ENCODE results near the gene TFAP2E.

The TFAP2E gene

DNA sequence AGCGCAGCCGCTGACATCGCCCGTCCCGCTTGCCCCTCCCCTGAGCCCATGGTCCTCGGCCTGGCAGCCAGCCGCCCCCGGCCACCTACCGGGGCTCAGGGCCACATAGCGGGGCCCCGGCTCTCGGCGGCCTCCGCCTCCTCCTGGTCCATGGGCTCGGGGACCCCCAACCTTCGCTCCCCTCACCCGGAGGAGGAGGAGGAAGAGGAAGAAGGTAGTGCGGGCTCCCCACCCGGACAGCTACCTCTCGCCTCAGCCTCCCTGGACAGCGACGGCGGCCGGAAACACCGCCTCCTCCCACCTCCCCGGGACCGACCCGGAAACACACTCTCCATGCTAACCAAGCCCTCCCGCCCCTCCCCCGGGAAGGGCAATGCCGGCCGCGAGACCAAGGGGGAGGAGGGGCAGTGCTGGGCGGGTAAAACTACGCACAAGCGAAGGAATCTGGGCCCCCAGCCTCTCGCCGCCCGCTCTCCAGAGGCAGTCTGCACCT, 15.9 kb upstream of the TFAP2E start, which contains the start of gene KIAA0319L:
KIAA0319L (minus strand) TSS at position 286 of the 493 bp plus-strand sequence. CDS start 2,912 bp downstream, outside the sequence.
- no peak for DNase-seq (ENCODE audit: low read depth)

DNA sequence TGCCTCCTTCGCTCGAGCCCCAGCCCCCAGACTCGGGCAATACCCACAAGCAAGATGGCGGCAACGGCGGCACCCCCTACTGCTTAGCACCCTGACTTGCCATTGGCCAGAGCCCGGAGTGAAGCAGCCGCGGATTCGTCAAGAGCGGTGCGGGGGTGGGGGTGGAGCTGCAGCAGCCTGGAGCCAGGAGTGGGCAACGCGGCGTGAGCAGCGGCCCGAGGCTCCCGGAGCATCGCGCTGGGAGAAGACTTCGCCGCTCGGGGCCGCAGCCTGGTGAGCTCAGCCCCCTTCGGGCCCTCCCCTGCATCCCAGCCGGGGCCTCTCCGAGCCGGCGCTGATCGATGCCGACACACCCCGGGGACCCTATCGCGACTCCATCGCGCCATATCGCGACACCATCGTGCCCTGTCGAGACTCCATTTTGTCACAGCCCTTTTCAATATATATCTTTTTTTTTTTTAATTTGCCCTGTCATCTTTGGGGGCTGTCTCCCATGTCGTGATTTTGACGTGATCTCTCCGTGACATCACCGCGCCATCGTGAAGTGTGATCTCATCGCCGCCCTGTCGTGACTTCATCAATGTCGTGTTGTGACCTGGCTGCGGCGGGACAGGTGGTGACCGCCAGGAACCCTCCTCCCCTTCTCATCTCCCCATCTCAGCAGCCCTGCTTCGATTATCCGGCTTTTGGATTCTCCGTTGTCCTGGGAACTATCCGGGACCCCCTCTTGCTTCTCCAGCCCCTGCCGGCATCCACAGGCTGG, 15.3 kb upstream of the TFAP2E start, which contains the start of gene NCDN:
NCDN (plus strand) TSS at position 189 of the 763 bp plus-strand sequence; CDS start at position 581, 392 bp downstream.
- DNase-seq (ENCODE audit: low read depth), result peak; percentile 91

DNA sequence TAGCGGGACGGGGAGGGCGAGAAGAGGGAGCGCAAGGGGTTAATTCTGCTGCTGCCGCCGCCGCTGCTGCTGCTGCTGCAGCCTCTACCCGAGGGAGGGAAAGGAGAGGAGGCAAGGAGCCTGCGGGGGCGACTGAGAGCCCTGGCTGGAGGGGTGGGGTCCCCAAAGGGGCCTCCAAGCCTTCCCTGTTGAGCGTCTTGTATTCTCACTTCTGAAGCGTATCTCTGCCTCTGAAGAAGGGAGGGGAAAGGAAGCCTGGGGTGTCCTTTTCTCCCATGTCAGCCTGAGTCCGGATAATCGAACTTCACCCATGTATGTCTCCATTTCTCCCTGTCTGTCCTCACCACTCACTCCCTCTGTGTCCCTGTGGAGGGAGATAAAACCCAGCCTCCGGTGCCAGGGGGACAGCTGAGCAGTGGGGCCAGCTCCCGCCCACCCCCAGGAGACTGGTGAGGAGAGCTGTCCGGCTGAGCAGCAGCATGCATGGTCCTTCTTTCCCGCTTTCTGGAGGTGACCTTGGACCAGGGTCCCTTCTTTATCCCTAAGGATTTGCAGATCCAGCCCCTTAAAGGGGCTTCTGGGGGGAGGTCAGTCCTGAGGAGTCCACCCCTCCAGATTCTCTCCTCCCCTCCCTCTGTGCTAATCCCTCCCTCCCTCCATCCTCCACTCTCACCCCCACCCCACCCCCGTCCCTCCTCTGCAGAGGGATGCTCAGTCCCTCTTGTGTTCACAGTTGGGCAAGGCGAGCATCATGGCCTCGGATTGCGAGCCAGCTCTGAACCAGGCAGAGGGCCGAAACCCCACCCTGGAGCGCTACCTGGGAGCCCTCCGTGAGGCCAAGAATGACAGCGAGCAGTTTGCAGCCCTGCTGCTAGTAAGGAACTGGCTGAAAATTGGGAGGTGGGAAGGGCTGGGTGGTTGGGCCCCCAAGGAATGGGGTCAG, 14.5 kb upstream of the TFAP2E start:
- DNase-seq (ENCODE audit: low read depth), result no peak

DNA sequence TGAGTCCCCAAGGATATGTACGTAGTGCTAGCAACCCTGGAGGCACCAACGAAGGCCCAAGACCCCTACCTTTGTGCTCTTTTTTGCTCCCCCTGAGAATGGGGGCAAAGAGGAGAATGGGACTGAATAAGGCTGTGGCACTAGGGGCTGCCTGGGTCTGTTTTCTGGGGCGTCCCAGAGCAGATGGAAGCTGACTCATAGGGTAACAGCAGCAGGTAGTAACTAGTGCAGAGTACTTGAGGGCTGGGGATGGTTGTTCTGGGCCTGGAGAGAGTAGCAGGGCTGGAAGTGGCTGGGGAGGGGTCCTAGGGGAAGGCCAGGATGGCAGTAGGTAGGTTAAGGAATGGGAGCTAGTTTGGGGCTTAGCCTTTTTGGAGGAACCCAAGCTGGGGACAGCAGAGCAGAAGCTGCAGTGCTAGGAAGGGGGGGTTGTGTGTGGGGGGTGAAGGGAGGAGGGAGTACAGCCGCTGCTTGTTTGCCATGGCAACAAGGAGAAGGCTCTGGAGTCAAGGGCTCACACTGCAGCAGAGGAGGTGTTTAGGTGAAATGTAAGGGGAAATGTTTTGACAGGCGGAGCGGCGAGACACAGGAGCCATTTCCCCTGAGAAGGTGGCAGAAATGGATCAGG, 13.7 kb upstream of the TFAP2E start:
- no peak for DNase-seq (ENCODE audit: low read depth)

DNA sequence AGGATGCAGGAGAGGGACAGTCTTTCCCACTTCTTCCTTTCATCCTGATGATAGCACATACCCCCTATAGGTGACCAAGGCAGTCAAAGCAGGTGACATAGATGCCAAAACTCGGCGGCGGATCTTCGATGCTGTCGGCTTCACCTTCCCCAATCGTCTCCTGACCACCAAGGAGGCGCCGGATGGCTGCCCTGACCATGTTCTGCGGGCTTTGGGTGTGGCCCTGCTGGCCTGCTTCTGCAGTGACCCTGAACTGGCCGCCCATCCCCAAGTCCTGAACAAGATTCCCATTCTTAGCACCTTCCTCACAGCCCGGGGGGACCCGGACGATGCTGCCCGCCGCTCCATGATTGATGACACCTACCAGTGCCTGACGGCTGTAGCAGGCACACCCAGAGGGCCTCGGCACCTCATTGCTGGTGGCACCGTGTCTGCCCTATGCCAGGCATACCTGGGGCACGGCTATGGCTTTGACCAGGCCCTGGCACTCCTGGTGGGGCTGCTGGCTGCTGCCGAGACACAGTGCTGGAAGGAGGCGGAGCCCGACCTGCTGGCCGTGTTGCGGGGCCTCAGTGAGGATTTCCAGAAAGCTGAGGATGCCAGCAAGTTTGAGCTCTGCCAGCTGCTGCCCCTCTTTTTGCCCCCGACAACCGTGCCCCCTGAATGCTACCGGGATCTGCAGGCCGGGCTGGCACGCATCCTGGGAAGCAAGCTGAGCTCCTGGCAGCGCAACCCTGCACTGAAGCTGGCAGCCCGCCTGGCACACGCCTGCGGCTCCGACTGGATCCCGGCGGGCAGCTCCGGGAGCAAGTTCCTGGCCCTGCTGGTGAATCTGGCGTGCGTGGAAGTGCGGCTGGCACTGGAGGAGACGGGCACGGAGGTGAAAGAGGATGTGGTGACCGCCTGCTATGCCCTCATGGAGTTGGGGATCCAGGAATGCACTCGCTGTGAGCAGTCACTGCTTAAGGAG, 12.6 kb upstream of the TFAP2E start:
- DNase-seq (ENCODE audit: low read depth), result no peak

DNA sequence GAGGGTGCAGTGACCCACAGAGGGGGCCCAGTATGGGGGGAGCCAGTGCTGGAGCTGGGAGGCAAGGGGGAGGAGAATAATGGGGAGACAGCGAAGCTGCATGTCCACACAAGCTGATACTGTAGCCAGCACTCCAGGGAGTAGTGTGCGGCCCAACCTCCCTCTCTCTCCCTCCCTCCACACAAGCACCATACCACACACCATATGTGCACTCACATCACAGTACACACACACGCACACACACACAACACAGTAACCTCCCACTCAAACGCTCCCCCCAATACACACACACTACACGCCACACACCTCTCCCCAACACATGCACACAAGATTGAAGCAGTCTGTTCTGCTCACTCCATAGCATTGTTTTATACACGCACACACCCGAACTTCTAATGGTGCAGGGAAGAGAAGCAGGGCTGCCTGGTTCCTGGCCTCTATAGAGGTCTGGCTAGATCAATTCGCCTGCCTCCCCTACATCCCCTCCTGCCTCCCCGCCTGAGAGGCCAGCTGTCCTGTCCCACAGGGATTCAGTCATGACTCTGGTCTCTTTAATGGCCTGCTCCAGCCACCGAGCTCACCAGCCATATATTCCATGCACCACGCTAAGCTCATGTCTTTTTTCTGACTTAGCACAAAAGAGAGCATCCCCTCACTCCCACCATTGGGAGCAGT, 11.7 kb upstream of the TFAP2E start:
- no peak for DNase-seq (ENCODE audit: low read depth)

DNA sequence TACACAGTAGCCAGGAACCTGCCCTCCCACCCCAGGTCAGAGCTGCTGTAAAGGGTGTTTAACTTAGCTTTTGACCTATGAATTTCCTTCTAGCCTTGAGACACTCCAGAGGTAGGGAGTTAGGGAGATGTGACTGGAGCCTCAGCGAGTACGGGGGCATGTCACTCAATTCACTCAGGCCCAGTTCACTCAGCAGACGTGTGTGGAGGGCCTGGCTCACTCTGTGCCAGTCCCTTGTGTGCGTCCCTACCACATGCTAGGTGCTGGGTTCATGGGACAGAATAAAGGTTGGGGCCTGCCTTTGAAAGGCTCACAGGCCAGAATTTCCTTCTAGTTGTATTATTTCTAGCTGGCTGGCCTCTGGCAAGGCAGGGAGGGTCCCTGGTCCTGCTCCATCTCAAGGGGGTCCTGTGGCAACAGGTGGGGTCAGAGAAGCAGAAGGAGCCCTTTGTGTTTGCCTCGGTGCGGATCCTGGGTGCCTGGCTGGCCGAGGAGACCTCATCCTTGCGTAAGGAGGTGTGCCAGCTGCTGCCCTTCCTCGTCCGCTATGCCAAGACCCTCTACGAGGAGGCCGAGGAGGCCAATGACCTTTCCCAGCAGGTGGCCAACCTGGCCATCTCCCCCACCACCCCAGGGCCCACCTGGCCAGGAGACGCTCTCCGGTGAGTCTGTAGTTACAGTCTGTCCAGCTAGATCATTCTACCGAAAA, 11.0 kb upstream of the TFAP2E start:
- no peak for DNase-seq (ENCODE audit: low read depth)

DNA sequence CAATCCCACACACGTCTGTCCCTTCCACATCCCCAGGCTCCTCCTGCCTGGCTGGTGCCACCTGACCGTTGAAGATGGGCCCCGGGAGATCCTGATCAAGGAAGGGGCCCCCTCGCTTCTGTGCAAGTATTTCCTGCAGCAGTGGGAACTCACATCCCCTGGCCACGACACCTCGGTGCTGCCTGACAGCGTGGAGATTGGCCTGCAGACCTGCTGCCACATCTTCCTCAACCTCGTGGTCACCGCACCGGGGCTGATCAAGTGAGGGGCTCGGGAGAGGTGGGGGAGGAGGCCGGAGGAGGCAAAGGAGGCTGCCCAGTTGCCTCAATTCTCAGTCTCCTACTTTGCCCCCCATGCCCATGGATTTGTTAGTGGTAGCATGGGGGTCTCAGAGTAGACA, 9.9 kb upstream of the TFAP2E start:
- no peak for DNase-seq (ENCODE audit: low read depth)

DNA sequence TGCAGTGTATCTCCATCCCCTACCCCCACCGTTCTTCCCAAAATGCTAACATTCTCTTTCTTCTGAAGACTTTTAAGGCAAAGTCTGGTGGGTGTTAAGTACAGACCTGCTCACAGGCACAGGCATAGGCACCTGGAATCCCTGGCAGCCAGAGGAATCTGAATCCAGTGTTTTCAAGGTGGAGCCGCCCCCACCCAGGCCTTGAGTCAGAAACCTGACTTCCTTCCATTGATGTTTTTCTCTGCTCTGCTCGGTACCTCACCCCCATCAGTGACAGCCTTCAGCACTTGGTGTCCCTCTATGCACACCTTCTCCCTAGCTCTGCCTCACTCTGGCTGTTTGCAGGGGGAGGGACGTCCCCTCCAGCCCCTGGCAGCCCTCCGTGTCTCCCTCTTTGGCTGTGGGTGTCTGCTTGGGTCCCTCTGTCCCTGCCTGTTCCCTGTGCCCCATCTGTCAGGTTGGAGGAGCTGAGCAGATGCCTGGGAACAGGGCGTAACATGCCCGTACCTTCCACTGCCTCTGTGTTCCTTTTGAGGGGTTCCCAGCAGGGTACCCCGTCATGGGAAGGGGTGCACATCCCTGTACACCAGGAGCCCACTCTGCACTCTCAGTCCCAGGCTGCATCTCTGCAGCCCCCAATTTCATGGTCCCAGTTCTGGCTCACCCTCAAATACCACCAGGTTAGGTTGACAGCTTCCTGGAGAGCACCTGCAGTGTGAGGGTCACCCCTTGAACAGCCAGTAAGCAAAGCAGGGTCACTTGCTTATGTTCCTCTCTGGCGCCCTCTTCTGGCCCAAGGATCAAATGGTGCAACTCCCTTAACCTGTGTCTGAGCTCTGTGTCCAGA, 8.9 kb upstream of the TFAP2E start:
- peak; percentile 64 for DNase-seq (ENCODE audit: low read depth)

DNA sequence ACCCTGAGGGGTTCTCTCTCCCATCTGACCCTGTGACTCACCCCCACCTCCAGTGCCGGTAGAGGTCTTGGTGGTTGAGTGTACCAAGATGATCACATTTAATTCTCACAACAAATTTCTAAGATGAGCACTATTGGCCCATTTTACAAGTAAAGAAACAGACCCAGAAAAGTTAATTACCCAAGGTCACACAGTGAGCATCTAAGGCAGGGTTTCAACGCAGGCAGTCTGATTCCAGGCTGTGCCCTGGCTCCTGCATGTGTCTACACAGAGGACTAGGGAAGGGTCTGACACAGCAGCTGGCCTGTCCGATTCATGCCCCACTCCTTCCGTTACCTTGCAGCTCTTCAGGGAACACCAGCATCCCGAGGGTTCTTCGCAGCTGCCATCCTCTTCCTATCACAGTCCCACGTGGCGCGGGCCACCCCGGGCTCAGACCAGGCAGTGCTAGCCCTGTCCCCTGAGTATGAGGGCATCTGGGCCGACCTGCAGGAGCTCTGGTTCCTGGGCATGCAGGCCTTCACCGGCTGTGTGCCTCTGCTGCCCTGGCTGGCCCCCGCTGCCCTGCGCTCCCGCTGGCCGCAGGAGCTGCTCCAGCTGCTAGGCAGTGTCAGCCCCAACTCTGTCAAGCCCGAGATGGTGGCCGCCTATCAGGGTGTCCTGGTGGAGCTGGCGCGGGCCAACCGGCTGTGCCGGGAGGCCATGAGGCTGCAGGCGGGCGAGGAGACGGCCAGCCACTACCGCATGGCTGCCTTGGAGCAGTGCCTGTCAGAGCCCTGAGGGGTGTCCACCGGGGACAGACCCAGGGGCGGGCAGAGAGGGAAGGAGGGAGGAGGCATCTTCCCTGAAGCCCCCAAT, 8.0 kb upstream of the TFAP2E start:
- DNase-seq (ENCODE audit: low read depth), result no peak

DNA sequence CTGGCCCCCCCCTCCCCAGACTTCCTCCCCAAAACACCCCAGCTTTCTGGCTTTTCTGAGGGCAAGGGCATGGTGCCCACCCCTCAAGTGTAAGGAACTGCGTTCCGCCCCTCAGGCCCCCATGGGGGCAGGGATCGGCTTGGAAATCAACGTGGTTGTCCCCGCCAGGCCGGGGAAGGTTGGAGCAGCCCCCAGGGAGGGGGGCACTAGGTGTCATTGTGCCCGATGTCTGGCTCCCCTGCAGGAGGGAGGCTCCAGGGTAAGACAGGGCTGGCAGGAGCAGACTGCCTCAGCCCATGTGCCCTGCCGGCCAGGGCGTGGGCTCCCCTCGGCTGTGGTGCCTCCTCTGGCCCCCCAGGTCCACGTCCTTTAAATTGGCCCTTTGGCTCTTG, 7.4 kb upstream of the TFAP2E start:
- no peak for DNase-seq (ENCODE audit: low read depth)

DNA sequence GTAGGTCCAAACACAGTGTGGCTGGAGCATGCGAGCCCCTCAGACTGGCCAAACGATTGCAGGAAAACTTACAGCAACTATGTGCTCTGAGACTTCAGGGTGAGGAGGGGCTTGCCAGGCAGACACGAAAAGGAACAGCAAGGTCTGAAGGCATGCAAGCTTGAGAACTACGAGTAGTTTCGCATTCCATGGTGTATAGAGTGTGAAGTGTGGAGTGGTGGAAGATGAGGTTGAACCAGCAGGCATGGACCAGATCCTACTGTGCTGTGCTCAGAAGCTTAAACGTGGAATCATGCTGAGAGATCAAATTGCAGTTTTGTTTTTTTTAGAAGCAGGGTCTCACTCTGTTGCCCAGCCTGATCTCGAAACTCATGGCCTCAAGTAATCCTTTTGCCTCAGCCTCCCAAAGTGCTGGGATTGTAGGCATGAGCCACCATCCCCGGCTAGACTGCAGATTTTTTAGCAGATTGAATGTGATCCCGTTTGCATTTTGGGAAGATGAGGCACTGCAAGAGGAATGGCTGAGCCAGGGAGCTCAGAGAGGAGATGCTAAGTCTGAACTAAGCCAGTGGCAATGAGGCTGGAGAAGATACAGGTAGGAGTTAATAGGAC, 5.1 kb upstream of the TFAP2E start:
- no peak for DNase-seq (ENCODE audit: low read depth)

DNA sequence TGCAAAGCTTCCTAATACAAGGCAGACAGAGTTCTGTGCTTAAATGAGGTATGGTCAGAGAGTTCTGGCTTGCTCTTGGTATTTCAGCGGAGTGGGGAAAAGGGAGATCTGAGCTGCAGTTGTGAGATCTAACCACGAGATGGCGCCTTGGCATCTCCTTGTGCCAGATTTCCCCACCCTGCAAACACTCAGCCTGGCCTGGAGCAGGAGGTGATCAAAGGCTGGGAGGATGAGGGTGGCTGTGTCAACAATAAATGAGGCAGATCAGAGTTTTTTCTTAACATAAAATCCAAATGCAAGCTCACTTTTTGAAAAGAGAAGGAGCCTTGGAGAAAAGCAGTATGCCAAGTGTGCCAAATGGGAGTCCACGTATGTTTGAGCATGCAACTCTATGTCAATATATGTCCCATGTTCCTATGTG, 4.1 kb upstream of the TFAP2E start:
- no peak for DNase-seq (ENCODE audit: low read depth)

DNA sequence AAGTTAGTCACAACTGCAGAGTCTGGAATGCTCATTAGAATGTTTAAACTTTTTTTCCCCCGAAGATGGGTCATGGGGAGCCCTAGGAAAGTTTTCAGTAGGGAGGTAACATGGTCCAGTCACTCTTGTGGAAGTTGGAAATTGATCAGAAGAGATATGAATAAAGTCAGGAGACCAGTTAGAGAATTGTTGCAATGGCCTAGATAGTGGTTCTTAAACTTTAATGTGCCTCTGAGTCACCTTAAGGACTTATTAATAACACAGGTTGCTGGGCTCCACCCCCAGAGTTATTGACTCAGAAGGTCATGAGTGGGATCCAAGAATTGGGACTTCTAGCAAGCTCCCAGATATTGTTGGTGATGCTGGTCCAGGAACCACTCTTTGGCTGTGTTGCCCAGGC, 3.2 kb upstream of the TFAP2E start:
- no peak for DNase-seq (ENCODE audit: low read depth)

DNA sequence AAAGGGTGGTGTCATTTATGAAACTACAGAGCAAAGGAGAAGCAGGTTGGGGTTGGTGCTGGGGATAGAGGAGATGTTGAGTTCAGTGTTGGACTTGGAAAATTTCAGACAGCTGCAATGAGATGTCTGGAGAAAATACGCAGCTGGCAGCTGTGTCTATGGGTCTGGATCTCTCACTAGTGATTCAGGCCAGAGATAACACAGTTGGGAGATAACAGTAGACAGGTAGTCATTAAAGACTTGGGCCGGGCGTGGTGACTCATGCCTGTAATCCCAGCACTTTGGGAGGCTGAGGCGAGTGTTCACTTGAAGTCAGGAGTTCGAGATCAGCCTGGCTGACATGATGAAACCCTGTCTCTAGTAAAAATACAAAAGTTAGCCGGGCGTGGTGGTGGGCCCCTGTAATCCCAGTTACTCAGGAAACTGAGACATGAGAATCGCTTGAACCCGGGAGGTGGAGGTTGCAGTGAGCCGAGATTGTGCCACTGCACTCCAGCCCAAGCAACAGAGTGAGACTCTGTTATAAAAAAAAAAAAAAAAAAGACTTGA, 2.5 kb upstream of the TFAP2E start:
- DNase-seq (ENCODE audit: low read depth), result no peak

DNA sequence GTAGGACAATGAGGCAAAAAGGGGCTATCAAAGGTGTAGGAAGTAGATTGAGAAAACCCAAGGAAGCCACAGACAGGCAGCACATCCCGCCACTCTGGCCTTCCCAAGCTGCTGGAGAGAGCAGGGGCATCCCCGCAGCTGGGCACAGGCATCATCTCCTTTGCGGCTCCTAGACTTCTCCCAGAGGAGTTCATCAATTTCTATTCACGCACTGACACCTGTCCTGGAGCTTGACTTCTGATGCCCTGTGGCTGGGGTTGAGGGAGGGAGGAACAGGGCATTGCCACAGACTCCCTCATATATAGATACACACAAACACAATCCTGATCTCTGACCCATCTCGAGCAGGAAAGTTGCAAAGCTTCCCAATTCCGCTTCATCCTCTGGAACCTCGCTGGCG, 1.9 kb upstream of the TFAP2E start:
- no peak for DNase-seq (ENCODE audit: low read depth)

DNA sequence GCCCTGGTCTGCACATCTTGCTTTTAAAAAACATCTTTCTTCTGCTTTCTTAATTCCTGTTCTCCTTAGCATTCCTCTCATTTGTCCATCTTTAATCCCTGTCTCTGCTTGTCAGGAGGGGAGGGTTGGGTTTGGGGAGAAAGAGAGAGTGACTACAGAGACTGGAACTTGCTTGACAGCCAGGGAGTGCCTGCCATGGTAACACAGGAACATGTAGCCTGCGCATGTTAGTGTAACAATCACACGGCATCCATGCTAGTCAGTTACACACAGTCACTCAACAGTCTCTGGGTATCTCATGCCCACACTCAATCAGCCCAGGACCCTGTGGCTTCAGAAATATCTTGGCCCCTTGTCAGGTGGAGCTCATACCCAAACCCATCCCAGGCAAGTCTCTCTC, 818 bp upstream of the TFAP2E start:
- DNase-seq (ENCODE audit: low read depth), result no peak

Data from stimulated activated CD8-positive, alpha-beta memory T cell treated with anti-CD3 and anti-CD28 coated beads, Interleukin-7, amount 100 ng/mL, for 24 hours (primary cell).